K562 (cell line): ENCODE results near the gene XPO4. TPM values are rescaled to one million over a fixed set of nuclear protein-coding genes. Genes with fewer than 3 reads are reported as not detected.
"Not testable (repeated sequence)": the region's sequence is repeated elsewhere in the genome, so short reads cannot be mapped to it uniquely, and the experiment has no call there.

Experiments
- ATAC-seq: fragments of 200-7000 bp; cut with Tn5 transposase; 3 replicates; pipeline ENCODE4 v1.9.1; 2020; ENCODE audit warnings: moderate library complexity
- BruUV-seq: library from RNA; stranded (reverse); fragments of 400-500 nt; replicated peaks from 2 replicates; lab custom pipeline; 2021; lab: Mats Ljungman, UMichigan
- CTCF ChIA-PET: fragments of 300-600 bp; formaldehyde crosslinking; extraction: SDS; loops from one replicate; lab custom pipeline; 2021; ENCODE audit warnings: low intra/inter-chr PET ratio; lab: Yijun Ruan, JAX
- POLR2A ChIA-PET: fragments of 300-600, 350-650 bp; sonication (Branson Sonifier 250); formaldehyde crosslinking; extraction: SDS; loops from one replicate; lab custom pipeline; 2021; ENCODE audit warnings: antibody characterized with exemption, inconsistent platforms; lab: Yijun Ruan, JAX
- DNase-seq, 4 experiments: peaks; one replicate each; pipeline versions ENCODE4 v3.0.0 to v3.0.0-alpha.2; 2011 to 2018; ENCODE audit warnings: low spot score in 3 of 4, mixed read lengths in 3 of 4; ENCODE audit errors: extremely low read depth in 1 of 4
- FAIRE-seq: peaks from 2 replicates; lab custom pipeline; 2011; peaks lifted over from hg19 to GRCh38; lab: Jason Lieb, UNC
- H2AFZ ChIP-seq: 2 replicates; pipeline ENCODE4 v1.6.0; 2011; ENCODE audit warnings: low read depth, low read length, control low read depth, inconsistent platforms
- H3K27ac ChIP-seq: fragments of 200-600 bp; 3 replicates; pipeline ENCODE4 v1.8.0; 2011; ENCODE audit warnings: low read depth, mild to moderate bottlenecking, control low read depth, inconsistent platforms, low read length, moderate library complexity, mixed read lengths; ENCODE audit errors: extremely low read depth
- H3K27me3 ChIP-seq, 2 experiments: fragments of 300-600 bp in 1 of 2; 2 replicates in 1 of 2; 3 replicates in 1 of 2; pipeline versions ENCODE4 v1.6.0 to v1.8.0; 2011; ENCODE audit warnings: inconsistent platforms in 2 of 2, low read length in 2 of 2, mild to moderate bottlenecking in 1 of 2, mixed read lengths in 1 of 2, moderate library complexity in 1 of 2; ENCODE audit not compliant: control insufficient read depth in 2 of 2, insufficient read depth in 2 of 2
- H3K36me3 ChIP-seq: fragments of 300-600 bp; 3 replicates; pipeline ENCODE4 v1.8.0; 2011; ENCODE audit warnings: mild to moderate bottlenecking, low read length, inconsistent platforms; ENCODE audit not compliant: control insufficient read depth, insufficient read depth
- H3K4me1 ChIP-seq, 2 experiments: fragments of 200-600 bp in 1 of 2; replicated peaks in 1 of 2; 2 replicates in 1 of 2; 3 replicates in 1 of 2; pipeline versions ENCODE4 v1.5.1 to v1.8.0; 2011; ENCODE audit warnings: inconsistent platforms in 2 of 2, low read length in 2 of 2, mild to moderate bottlenecking in 1 of 2, mixed read lengths in 1 of 2, moderate library complexity in 1 of 2; ENCODE audit not compliant: control insufficient read depth in 2 of 2, insufficient read depth in 2 of 2
- H3K4me2 ChIP-seq: 2 replicates; pipeline ENCODE4 v1.6.1; 2011; ENCODE audit warnings: low read length, control low read depth, inconsistent platforms, mixed read lengths; ENCODE audit not compliant: insufficient read depth
- H3K4me3 ChIP-seq: fragments of 200-600 bp; sonication (generic), shearing (Covaris generic); 2 replicates; pipeline ENCODE4 v1.5.1; 2016; ENCODE audit warnings: control low read depth, inconsistent platforms
- H3K79me2 ChIP-seq: fragments of 200-600 bp; 3 replicates; pipeline ENCODE4 v1.8.0; 2011; ENCODE audit warnings: low read length, inconsistent platforms; ENCODE audit not compliant: control insufficient read depth, insufficient read depth
- H3K9ac ChIP-seq, 2 experiments: 2 replicates each; pipeline versions ENCODE4 v1.6.0 to v1.6.1; 2011; ENCODE audit warnings: low read depth in 2 of 2, low read length in 2 of 2, control low read depth in 1 of 2, inconsistent platforms in 1 of 2, mild to moderate bottlenecking in 1 of 2, mixed read lengths in 1 of 2; ENCODE audit not compliant: insufficient read depth in 1 of 2
- H3K9me1 ChIP-seq: one replicate; pipeline ENCODE4 v1.6.0; 2011; ENCODE audit warnings: inconsistent platforms, mild to moderate bottlenecking, low read length, moderate library complexity; ENCODE audit not compliant: control insufficient read depth, insufficient read depth
- H3K9me3 ChIP-seq: replicated peaks from 2 replicates; pipeline ENCODE4 v1.5.1; 2011; ENCODE audit warnings: low read depth, low read length, inconsistent platforms; ENCODE audit not compliant: control insufficient read depth, insufficient read depth
- H4K20me1 ChIP-seq: replicated peaks from 2 replicates; pipeline ENCODE4 v1.6.1; 2011; ENCODE audit warnings: low read length, inconsistent platforms, mixed read lengths; ENCODE audit not compliant: control insufficient read depth, insufficient read depth
- ADNP ChIP-seq: fragments of 200-800 bp; sonication (Bioruptor generic); IDR thresholded peaks from 2 replicates; pipeline ENCODE4 v1.6.1; 2016; ENCODE audit warnings: missing genetic modification characterization, missing compliant biosample characterization
- FOXM1 ChIP-seq, 2 experiments: fragments of 450-650 bp in 1 of 2; sonication (generic) in 1 of 2; formaldehyde crosslinking in 1 of 2; IDR thresholded peaks; 2 replicates each; pipeline versions ENCODE4 v1.6.1 to v1.9.0; 2017 to 2022; ENCODE audit warnings: low read depth in 2 of 2, mild to moderate bottlenecking in 2 of 2, missing genetic modification reagents in 1 of 2, moderate library complexity in 1 of 2
- KLF10 ChIP-seq: fragments of 250-450 bp; sonication (Bioruptor Pico); IDR thresholded peaks from 2 replicates; pipeline ENCODE4 v1.6.1; 2021; ENCODE audit warnings: matching md5 sums
- TSC22D4 ChIP-seq: fragments of 450-650 bp; IDR thresholded peaks from 2 replicates; pipeline ENCODE4 v1.6.1; 2016; ENCODE audit warnings: missing genetic modification characterization, missing biosample characterization, control low read depth
- XRCC4 ChIP-seq: IDR thresholded peaks from one replicate; pipeline ENCODE4 v1.6.1; 2011; ENCODE audit not compliant: insufficient read depth, insufficient read length; ENCODE audit errors: extremely low read depth
- ZNF140 ChIP-seq: fragments of 250-450 bp; sonication (Bioruptor Pico); IDR thresholded peaks from 2 replicates; pipeline ENCODE4 v1.8.0; 2021; ENCODE audit warnings: moderate library complexity, mild to moderate bottlenecking, inconsistent platforms
- WGBS: fragments of 100-300 bp; shearing (Covaris generic); methylation state at CpG from one replicate; pipeline ENCODE4 v1.1.6; 2016; ENCODE audit warnings: low coverage, mixed read lengths; ENCODE audit not compliant: insufficient coverage; ENCODE audit errors: missing lambda C conversion rate; 5-methylcytosine and 5-hydroxymethylcytosine counted together
- in situ Hi-C: fragments of 300-500 bp; cut with MboI; formaldehyde crosslinking; loops from 4 replicates; pipeline ENCODE4 v1.15.0; 2018; ENCODE audit warnings: inconsistent platforms, mixed read lengths
- intact Hi-C: fragments of 100-400 bp; cut with micrococcal nuclease; formaldehyde crosslinking; loops from 2 replicates; pipeline ENCODE4 v1.14.2; 2022
- polyA plus RNA-seq, 8 experiments: library from polyadenylated mRNA; depleted of rRNA in 4 of 8; stranded (reverse) in 5 of 8; unstranded in 3 of 8; fragments of >200 nt; fragmentation: Nextera tagmentation in 2 of 8; fragmentation: Illumina TruSeq in 1 of 8; extraction: Ambion mirVana in 2 of 8; extraction: Trizol in 1 of 8; gene quantifications; 2 replicates each; pipeline versions ENCODE4 v1.2.1 to v1.2.3, GENCODE V29; 2011 to 2014; ENCODE audit warnings: inconsistent platforms in 1 of 8, missing spikeins in 1 of 8
- total RNA-seq, 7 experiments: library from RNA; depleted of rRNA in 6 of 7; stranded (reverse); fragments of >200 nt in 6 of 7; fragmentation: Illumina TruSeq in 2 of 7; extraction: Trizol in 2 of 7; gene quantifications; 2 replicates each; pipeline versions ENCODE4 v1.2.1 to v1.2.3, GENCODE V29; 2011 to 2021; ENCODE audit warnings: low replicate concordance in 1 of 7

Gene XPO4
- total and polyA plus RNA-seq, 9 of the 15 experiments (the other 6 are each of a cell fraction or from before 2014, with no cell fraction given) = 5.5 to 25.1 (median 17.5) TPM

- no peak overlapping the region for H2AFZ ChIP-seq
- ATAC-seq (no peak), DNase-seq (no peak), FAIRE-seq (no peak)
- 20% methylated on average over 3 of the region's 4 CpGs for WGBS
- in situ Hi-C loops (loop anchor here (10.0 kb wide), 1 partner anchor 207 kb away; no protein-coding TSS in a partner anchor), intact Hi-C loops (no loop called here)
- no peaks in the 10 kb centered on the region for H3K27me3 ChIP-seq
- H3K27ac ChIP-seq = no peak overlapping the region
- no peaks in the 10 kb centered on the region for H3K36me3 ChIP-seq
- H4K20me1 ChIP-seq = no peaks in the 10 kb centered on the region
- H3K4me1 ChIP-seq = no peaks in the 10 kb centered on the region
- no peak for TF ChIP-seq TSC22D4
- TF ChIP-seq ZNF140 = no peak
- no peak for TF ChIP-seq FOXM1 (IDR thresholded peaks at IDR 0.05; ENCODE audit: low read depth)
- no peak for TF ChIP-seq FOXM1 (CRISPR knock-in tag; IDR thresholded peaks at IDR 0.05; ENCODE audit: low read depth)
- TF ChIP-seq KLF10 = no peak
- no peak for TF ChIP-seq XRCC4
- no peak for TF ChIP-seq ADNP (tag)
- no TSS peak for BruUV-seq
- ChIA-PET POLR2A (interaction anchor here (0.7 kb wide), 1 partner anchor 371 kb away, joined by 3 read pairs; no protein-coding TSS in a partner anchor), CTCF (no interaction called here)
- no peak overlapping the region for H3K4me3 ChIP-seq
- H3K9ac ChIP-seq = no peak overlapping the region
- H3K9me3 ChIP-seq = no peaks in the 10 kb centered on the region
- H3K4me2 ChIP-seq = no peak overlapping the region
- no peaks in the 10 kb centered on the region for H3K79me2 ChIP-seq
- no peaks in the 10 kb centered on the region for H3K9me1 ChIP-seq
Measured at GRCh38 chr13:20921572-20921971, 19.0 kb upstream of the XPO4 start.

DNA sequence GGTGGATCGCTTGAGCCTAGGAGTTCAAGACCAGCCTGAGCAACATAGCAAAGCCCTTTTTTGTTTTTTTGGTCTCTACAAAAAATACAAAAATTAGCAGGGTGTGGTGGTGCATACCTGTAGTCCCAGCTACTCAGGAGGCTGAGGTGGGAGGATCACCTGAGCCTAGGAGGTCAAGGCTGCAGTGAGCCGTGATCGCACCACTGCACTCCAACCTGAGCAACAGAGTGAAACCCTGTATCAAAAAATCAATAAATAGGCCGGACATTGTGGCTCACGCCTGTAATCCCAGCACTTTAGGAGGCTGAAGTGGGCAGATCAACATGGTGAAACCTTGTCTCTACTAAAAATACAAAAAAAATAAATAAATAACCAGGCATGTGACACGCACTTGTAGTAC is 13.1 kb upstream of the XPO4 start:
- H4K20me1 ChIP-seq, ATAC-seq, in situ Hi-C loops, H3K9me3 ChIP-seq, H3K27ac ChIP-seq, H3K9ac ChIP-seq, H3K27me3 ChIP-seq, DNase-seq, POLR2A ChIA-PET, CTCF ChIA-PET, FAIRE-seq, H3K4me3 ChIP-seq, H3K79me2 ChIP-seq, intact Hi-C loops, BruUV-seq, H3K9me1 ChIP-seq, H3K4me2 ChIP-seq, H3K4me1 ChIP-seq, H3K36me3 ChIP-seq, H2AFZ ChIP-seq: not testable (repeated sequence)
- WGBS = 25% methylated on average over 5 of the region's 6 CpGs
